IMR-90 (cell line): ENCODE measurements around the gene KLHDC7B.

ENCODE experiments used
- FOS ChIP-seq: fragments of 150-350 bp; IDR thresholded peaks from 2 replicates; pipeline ENCODE4 v1.6.1; 2016; ENCODE audit warnings: low read depth, low read length
- MXI1 ChIP-seq: IDR thresholded peaks from 2 replicates; pipeline ENCODE4 v1.6.1; 2012; ENCODE audit warnings: low read depth, mild to moderate bottlenecking, low read length, moderate library complexity, borderline replicate concordance
- POLR2A ChIP-seq: IDR thresholded peaks from 2 replicates; pipeline ENCODE4 v1.6.1; 2012; ENCODE audit warnings: mild to moderate bottlenecking, low read depth, low read length
- RAD21 ChIP-seq: IDR thresholded peaks from 2 replicates; pipeline ENCODE4 v1.6.1; 2012; ENCODE audit warnings: low read length, improper control_type of control experiment
- RFX5 ChIP-seq: IDR thresholded peaks from 2 replicates; pipeline ENCODE4 v1.8.0; 2012; ENCODE audit warnings: low read depth, mild to moderate bottlenecking, low read length, moderate library complexity
- USF2 ChIP-seq: fragments of 150-350 bp; IDR thresholded peaks from 2 replicates; pipeline ENCODE4 v1.6.1; 2017; ENCODE audit warnings: mild to moderate bottlenecking, antibody characterized with exemption, low read length, low read depth
- TF ChIP-seq, protein P1 (sequence below): conservative IDR thresholded peaks from 2 replicates; pipeline ENCODE4 v1.5.1; 2012; ENCODE audit warnings: mild to moderate bottlenecking, low read depth, low read length, improper control_type of control experiment

DNA sequence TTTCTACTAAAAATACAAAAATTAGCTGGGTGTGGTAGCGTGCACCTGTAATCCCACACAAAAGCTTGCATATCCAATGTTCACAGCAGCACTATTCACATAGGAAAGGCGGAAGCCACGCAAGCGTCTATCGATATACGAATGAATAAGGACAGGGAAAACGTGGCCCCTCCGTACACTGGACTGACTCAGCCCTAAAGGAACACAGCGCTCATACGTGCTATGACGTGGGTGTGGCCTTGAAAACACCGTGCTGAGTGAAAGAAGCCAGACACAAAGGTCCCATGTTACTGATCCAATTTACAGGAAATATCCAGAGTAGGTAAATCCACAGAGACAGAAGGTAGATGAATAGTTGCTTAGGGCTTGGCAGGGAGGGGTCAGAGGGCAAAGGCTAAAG, 45.2 kb upstream of the KLHDC7B start:
- TF ChIP-seq, protein P1, sequence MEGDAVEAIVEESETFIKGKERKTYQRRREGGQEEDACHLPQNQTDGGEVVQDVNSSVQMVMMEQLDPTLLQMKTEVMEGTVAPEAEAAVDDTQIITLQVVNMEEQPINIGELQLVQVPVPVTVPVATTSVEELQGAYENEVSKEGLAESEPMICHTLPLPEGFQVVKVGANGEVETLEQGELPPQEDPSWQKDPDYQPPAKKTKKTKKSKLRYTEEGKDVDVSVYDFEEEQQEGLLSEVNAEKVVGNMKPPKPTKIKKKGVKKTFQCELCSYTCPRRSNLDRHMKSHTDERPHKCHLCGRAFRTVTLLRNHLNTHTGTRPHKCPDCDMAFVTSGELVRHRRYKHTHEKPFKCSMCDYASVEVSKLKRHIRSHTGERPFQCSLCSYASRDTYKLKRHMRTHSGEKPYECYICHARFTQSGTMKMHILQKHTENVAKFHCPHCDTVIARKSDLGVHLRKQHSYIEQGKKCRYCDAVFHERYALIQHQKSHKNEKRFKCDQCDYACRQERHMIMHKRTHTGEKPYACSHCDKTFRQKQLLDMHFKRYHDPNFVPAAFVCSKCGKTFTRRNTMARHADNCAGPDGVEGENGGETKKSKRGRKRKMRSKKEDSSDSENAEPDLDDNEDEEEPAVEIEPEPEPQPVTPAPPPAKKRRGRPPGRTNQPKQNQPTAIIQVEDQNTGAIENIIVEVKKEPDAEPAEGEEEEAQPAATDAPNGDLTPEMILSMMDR: no peak
- no peak for TF ChIP-seq RAD21
- TF ChIP-seq POLR2A: no peak
- no peak for TF ChIP-seq MXI1
- no peak for TF ChIP-seq RFX5
- no peak for TF ChIP-seq FOS
- TF ChIP-seq USF2: no peak
